ENCODE data around the gene CCDC148.

The CCDC148 gene

GRCh38 chr2:158385646-158386045 is 70.9 kb downstream of the CCDC148 start:
- no peak overlapping the region for H3K27ac ChIP-seq (replicated peaks)
- no peak overlapping the region for H3K4me3 ChIP-seq (replicated peaks; ENCODE audit: insufficient read depth, low read length)
- peaks cover 2% of the 10 kb centered on the region for H3K27me3 ChIP-seq (ENCODE audit: insufficient read depth, poor library complexity, severe bottlenecking)
- no peak for TF ChIP-seq GABPA (IDR thresholded peaks at IDR 0.05; ENCODE audit: low read depth)
- no peak for TF ChIP-seq SPI1 (IDR thresholded peaks at IDR 0.05; ENCODE audit: borderline replicate concordance, low read depth)
- no peak for TF ChIP-seq POLR2AphosphoS5 (IDR thresholded peaks at IDR 0.05; ENCODE audit: low read depth)
- no peak for TF ChIP-seq CTCF (IDR thresholded peaks at IDR 0.05; ENCODE audit: insufficient read depth, low read length)
- TF ChIP-seq REST (IDR thresholded peaks at IDR 0.05; ENCODE audit: insufficient replicate concordance, low read depth): no peak
- DNase-seq (ENCODE audit: low read depth in 1 of 2, low spot score in 1 of 2): no peak

GRCh38 chr2:158381978-158382377 is 74.6 kb downstream of the CCDC148 start:
- H3K4me3 ChIP-seq (replicated peaks; ENCODE audit: insufficient read depth, low read length): no peak overlapping the region
- H3K27me3 ChIP-seq (ENCODE audit: insufficient read depth, poor library complexity, severe bottlenecking): peaks cover 2% of the 10 kb centered on the region
- no peak overlapping the region for H3K27ac ChIP-seq (replicated peaks)
- no peak for DNase-seq (ENCODE audit: low read depth in 1 of 2, low spot score in 1 of 2)
- TF ChIP-seq CTCF (IDR thresholded peaks at IDR 0.05; ENCODE audit: insufficient read depth, low read length) (no peak), POLR2AphosphoS5 (IDR thresholded peaks at IDR 0.05; ENCODE audit: low read depth) (no peak), REST (IDR thresholded peaks at IDR 0.05; ENCODE audit: insufficient replicate concordance, low read depth) (no peak), SPI1 (IDR thresholded peaks at IDR 0.05; ENCODE audit: borderline replicate concordance, low read depth) (no peak), GABPA (IDR thresholded peaks at IDR 0.05; ENCODE audit: low read depth) (no peak)

GRCh38 chr2:158381205-158381604 is 75.3 kb downstream of the CCDC148 start:
- peak in 1 of 2 experiments; percentile 1 for DNase-seq (ENCODE audit: low read depth in 1 of 2, low spot score in 1 of 2)
- Histone ChIP-seq H3K4me3 (replicated peaks; ENCODE audit: insufficient read depth, low read length) (no peak overlapping the region), H3K27me3 (ENCODE audit: insufficient read depth, poor library complexity, severe bottlenecking) (peaks cover 2% of the 10 kb centered on the region), H3K27ac (replicated peaks) (no peak overlapping the region)
- TF ChIP-seq CTCF (IDR thresholded peaks at IDR 0.05; ENCODE audit: insufficient read depth, low read length): no peak

GRCh38 chr2:158380746-158381145 is 75.8 kb downstream of the CCDC148 start:
- Histone ChIP-seq H3K4me3 (replicated peaks; ENCODE audit: insufficient read depth, low read length) (no peak overlapping the region), H3K27me3 (ENCODE audit: insufficient read depth, poor library complexity, severe bottlenecking) (peaks cover 2% of the 10 kb centered on the region), H3K27ac (replicated peaks) (no peak overlapping the region)
- DNase-seq (ENCODE audit: low read depth in 1 of 2, low spot score in 1 of 2): no peak
- TF ChIP-seq REST (IDR thresholded peaks at IDR 0.05; ENCODE audit: insufficient replicate concordance, low read depth) (no peak), GABPA (IDR thresholded peaks at IDR 0.05; ENCODE audit: low read depth) (no peak), CTCF (IDR thresholded peaks at IDR 0.05; ENCODE audit: insufficient read depth, low read length) (no peak), POLR2AphosphoS5 (IDR thresholded peaks at IDR 0.05; ENCODE audit: low read depth) (no peak), SPI1 (IDR thresholded peaks at IDR 0.05; ENCODE audit: borderline replicate concordance, low read depth) (no peak)

Measured in HL-60 (cell line).